HG02678 (cell line): ENCODE data around the gene OSBPL2.

Source experiments
- ATAC-seq: cut with Tn5 transposase; IDR thresholded peaks from one replicate; pipeline ENCODE4 v1.9.1; 2021; ENCODE audit warnings: mild to moderate bottlenecking, moderate library complexity; ENCODE audit not compliant: unreplicated experiment

OSBPL2 gene

GRCh38 chr20:62277253-62277652, 38.9 kb downstream of the OSBPL2 start:
- ATAC-seq = no peak

GRCh38 chr20:62280303-62280702, 42.0 kb downstream of the OSBPL2 start:
- ATAC-seq = no peak

GRCh38 chr20:62281161-62281933, 43.0 kb downstream of the OSBPL2 start:
- no peak for ATAC-seq

GRCh38 chr20:62282103-62282502, 43.8 kb downstream of the OSBPL2 start:
- ATAC-seq = no peak

GRCh38 chr20:62282877-62283503, 44.7 kb downstream of the OSBPL2 start:
- ATAC-seq = no peak

DNA sequence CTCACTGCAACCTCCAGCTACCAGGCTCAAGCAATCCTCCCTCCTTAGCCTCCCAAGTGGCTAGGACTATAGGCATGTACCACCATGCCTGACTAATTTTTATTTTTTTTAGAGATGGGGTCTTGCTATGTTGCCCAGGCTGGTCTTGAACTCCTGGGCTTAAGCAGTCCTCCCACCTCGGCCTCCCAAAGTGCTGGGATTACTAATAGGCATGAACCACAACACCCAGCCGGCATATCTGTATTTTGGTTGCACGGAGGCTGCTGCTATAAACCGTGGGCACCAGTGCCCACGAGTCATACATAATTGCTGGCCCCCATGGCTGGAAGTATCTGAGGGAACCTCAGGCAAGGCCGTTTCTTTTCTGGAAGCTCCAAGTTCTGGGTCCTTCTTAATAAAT, 46.1 kb downstream of the OSBPL2 start:
- no peak for ATAC-seq

GRCh38 chr20:62285151-62285550, 46.8 kb downstream of the OSBPL2 start:
- ATAC-seq = no peak

DNA sequence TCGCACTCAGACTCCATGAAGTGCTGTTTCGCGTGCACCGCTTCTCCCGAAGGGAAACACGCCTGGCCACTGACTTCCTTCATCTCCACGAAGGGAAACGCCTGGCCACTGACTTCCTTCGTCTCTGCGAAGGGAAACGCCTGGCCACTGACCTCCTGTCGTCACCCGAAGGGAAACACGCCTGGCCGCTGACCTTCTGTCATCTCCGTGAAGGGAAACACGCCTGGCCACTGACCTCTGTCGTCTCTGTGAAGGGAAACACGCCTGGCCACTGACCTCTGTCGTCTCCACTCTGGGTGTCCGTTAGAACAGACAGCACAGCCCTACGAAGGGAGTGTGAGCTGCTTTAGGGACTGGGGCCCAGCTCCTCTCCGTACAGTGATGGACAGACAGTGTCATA, 47.4 kb downstream of the OSBPL2 start:
- ATAC-seq = no peak

GRCh38 chr20:62286493-62287064, 48.3 kb downstream of the OSBPL2 start:
- ATAC-seq = no peak

GRCh38 chr20:62287129-62287528, 48.8 kb downstream of the OSBPL2 start:
- no peak for ATAC-seq

DNA sequence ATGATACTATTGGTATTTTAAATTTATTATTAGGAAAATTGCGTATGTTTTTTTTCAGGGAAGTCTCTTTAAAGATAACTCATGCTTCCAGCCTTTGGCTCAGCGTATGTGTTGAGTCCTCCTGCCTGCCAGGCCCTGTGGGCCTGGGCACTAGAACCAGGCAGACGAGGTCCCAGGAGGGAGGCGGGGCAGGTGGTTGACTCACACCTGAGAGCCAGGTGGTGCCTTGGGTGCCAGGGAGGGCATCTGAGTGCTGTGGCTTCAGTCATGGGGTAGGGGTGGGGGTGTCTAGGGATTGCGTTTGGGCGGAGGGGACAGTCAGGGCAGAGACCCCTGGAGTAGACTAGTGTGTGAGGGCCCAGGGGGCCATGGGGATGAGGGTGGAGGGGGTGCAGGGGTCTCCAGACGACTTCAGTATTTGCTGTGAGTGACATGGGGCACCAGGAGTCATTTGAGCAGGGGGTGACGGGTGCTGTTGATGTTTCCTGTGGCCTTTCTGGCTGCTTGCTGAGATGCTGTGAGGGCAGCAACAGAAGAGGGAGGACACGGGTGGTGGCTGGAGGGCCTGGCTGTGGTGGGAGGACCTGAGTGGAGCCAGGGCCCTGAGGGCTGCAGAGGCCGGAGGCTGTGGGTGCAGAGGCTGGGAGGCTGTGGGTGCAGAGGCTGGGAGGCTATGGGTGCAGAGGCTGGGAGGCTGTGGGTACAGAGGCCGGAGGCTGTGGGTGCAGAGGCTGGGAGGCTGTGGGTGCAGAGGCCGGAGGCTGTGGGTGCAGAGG, 49.6 kb downstream of the OSBPL2 start:
- ATAC-seq = no peak

DNA sequence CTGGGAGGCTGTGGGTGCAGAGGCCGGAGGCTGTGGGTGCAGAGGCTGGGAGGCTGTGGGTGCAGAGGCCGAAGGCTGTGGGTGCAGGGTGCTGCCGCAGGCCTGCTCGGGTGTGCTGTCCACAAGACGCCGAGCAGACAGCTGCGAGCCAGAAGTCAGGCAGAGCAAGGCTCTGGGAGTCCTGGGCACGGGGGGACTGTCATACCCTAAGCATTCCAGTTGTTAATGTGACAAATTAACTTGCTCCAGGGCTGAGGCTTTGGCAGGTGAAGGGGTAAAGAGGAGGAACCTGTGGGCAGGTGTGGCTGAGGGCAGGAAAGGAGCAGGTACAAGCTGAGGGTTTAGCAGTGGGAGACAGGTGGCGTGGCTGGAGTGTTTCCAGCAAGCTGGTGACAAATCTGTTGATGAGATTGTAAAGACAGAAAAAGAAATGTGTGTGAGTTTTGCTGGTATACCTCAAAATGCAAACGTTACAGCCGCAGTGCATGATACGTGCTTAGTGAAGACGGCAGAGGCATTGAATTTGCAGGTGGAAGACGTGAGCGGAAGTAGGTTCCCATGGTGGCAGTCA, 50.3 kb downstream of the OSBPL2 start:
- no peak for ATAC-seq

- ATAC-seq = no peak
Observed at GRCh38 chr20:62289131-62289530, 50.8 kb downstream of the OSBPL2 start.

DNA sequence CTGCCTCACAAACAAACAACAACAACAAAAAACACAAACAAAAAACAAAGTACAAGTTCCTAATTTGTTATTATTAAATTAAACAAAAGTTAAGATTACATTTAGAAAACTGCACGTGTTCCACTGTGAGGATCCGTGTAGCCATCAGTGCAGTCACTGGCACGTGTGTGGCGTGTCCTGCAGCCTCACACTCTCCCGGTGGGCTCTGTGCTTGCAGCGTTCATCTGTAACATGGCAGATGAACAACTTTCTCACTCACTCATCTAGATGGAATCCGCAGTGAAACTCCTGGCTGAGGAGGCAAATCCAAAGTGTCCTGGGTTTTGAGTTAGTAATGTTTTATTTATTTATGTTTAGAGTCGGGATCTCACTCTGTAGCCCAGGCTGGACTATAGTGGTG, 51.6 kb downstream of the OSBPL2 start:
- no peak for ATAC-seq

- no peak for ATAC-seq
Observed at GRCh38 chr20:62291251-62292066, 53.1 kb downstream of the OSBPL2 start.

DNA sequence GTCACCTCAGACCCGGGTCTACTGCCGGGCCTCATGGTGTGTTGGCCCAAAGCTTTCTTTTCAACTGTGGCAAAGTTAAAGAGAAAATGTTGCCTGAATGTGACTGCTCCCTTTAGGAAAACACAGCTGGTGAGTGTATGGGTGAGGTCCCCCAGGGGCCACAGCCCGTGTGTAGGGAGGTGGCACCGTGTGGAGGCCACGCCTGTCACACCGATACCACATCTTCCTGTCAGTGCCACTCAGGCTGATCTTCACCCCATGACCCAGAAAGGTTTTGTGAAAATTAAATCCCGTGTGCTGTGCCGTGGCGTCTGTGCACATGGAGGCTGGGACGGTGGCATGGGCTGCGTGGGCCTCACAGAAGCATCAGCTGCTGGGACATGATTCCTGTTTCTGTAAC, 53.8 kb downstream of the OSBPL2 start:
- no peak for ATAC-seq

GRCh38 chr20:62293111-62293784, 54.9 kb downstream of the OSBPL2 start:
- no peak for ATAC-seq

DNA sequence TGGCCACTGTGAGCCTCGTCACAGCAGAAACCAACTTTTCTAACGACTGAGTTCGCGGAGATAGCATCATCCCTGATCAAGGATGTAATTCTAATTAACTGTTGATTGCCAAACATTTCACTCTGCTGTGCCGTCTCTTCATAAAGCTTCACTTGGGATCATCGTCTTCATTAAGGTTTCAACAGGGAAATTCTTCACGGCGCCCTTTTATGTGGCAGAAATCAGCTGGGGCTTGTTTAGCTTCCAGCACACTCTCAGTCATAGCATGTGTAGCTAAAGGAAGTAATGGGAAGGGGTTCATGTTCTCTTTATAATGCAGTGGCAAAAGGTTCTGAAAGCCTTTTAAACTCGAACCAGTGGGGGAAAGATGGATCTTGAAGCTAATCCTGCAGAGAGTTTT, 55.6 kb downstream of the OSBPL2 start:
- ATAC-seq = no peak

DNA sequence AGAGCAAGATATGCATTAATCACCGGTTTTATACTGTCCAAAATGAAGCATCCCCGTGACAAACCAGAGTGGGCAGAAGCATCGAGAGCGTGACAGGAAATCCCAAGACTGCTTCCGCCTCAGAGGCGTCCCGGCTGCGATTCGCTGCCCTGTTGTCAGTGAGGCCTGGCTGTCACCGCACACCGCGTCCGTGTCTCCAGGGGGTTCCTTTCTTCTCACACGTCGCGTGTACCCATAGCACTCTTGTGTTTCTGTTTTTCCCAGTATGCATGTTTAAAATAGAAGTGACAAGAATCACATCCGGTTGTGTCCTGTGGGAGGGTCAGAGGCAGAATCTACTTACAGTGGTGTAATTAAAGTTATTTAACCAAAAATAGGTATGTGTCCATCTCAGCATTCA, 56.2 kb downstream of the OSBPL2 start:
- ATAC-seq = no peak
